ENCODE data around the gene GRM7. TPM values are rescaled to one million over a fixed set of nuclear protein-coding genes. Genes with fewer than 3 reads are reported as not detected.

The GRM7 gene
- total RNA-seq, 2 donors from 2014 or later = 0.96 to 1.5 TPM

DNA sequence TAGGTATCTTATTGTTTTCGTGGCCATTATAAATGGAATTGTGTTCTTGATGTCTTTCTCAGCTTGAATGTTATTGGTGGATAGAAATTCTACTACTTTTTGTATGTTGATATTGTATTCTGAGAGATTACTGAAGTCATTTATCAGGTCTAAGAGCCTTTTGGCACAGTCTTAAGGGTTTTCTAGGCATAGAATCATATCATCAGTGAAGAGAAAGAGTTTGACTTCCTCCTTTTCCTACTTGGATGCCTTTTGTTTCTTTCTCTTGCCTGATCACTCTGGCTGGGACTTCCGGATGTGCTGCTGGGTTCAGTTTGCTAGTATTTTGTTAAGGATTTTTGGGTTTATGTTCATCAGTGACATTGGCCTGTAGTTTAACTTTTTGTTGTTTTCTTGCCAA, 527.1 kb downstream of the GRM7 start:
- DNase-seq (ENCODE audit: low spot score) = no peak
- Histone ChIP-seq H3K27me3 (replicated peaks; ENCODE audit: insufficient read depth) (no peaks in the 10 kb centered on the region), H3K4me1 (replicated peaks) (peaks cover 3% of the 10 kb centered on the region), H3K9me3 (no peaks in the 10 kb centered on the region), H3K4me3 (no peak overlapping the region), H3K36me3 (no peaks in the 10 kb centered on the region), H3K27ac (no peak overlapping the region)
- TF ChIP-seq, protein P1, sequence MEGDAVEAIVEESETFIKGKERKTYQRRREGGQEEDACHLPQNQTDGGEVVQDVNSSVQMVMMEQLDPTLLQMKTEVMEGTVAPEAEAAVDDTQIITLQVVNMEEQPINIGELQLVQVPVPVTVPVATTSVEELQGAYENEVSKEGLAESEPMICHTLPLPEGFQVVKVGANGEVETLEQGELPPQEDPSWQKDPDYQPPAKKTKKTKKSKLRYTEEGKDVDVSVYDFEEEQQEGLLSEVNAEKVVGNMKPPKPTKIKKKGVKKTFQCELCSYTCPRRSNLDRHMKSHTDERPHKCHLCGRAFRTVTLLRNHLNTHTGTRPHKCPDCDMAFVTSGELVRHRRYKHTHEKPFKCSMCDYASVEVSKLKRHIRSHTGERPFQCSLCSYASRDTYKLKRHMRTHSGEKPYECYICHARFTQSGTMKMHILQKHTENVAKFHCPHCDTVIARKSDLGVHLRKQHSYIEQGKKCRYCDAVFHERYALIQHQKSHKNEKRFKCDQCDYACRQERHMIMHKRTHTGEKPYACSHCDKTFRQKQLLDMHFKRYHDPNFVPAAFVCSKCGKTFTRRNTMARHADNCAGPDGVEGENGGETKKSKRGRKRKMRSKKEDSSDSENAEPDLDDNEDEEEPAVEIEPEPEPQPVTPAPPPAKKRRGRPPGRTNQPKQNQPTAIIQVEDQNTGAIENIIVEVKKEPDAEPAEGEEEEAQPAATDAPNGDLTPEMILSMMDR (IDR thresholded peaks at IDR 0.05) = no peak
- 90% methylated on average over 2 of the region's 2 CpGs for WGBS
- intact Hi-C loops (cut with DNase I) = loop anchor here (10.0 kb wide), 1 partner anchor 223 kb away; no protein-coding TSS in a partner anchor

DNA sequence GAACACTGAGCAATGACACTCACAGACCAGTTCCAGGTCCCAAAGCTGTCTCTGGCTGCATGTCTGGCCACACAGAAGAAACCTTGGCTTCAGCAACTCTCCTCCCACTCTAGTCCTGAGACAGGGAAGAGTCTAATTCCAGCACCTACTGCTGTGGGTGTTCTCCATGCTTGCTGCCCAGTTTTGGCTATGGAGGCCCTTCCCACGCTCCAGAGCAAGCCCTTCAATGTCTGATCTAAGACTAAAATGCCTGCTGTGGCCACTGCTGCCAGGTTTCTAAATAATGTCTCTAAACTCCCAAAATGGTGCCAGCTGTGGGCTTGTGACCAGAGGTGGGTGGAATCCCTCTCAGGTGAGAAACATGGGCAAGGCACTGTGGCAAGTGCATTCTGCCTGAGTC, 531.3 kb downstream of the GRM7 start:
- DNase-seq (ENCODE audit: low spot score) = no peak
- TF ChIP-seq POLR2AphosphoS5 (IDR thresholded peaks at IDR 0.05) (no peak), POLR2A (IDR thresholded peaks at IDR 0.05) (no peak)
- TF ChIP-seq, protein P1 (IDR thresholded peaks at IDR 0.05) = no peak
- intact Hi-C loops (cut with DNase I) = no loop called here
- H3K36me3 ChIP-seq = no peaks in the 10 kb centered on the region
- no peaks in the 10 kb centered on the region for H3K4me1 ChIP-seq (replicated peaks)
- no peaks in the 10 kb centered on the region for H3K9me3 ChIP-seq
- H3K27me3 ChIP-seq (replicated peaks; ENCODE audit: insufficient read depth) = no peaks in the 10 kb centered on the region
- H3K27ac ChIP-seq = no peak overlapping the region
- WGBS = 100% methylated on average over 1 of the region's 1 CpG
- no peak overlapping the region for H3K4me3 ChIP-seq

DNA sequence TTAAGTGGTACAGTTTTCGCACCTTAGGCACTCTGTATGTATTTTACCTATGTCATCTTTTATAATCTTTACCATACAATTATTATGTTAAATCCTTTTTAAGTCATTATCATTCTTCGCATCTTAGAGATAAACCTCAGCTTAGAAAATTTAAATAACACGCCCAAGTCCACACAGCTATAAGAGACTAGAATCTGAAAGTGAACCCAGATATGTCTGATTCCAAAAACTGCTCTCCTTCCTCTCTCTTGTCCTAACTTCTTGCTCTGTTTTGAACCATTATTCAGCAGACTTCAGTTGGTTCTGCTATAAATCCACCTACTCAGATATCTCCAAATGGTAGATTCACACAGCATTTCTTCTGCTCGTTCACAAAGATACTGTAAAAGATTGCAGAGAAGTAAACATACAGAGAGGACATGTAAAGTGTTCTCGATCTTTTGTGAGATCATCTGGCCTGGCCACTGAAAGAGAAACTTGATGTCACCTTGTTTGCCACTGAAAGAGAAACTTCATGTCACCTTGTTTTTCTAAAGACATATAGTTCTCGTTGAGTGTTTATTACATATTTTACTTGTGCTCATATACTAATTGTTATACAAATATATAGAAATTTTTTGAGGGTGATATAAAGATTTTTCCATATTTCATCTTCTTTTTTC, 533.2 kb downstream of the GRM7 start:
- Histone ChIP-seq H3K36me3 (no peaks in the 10 kb centered on the region), H3K4me1 (replicated peaks) (no peaks in the 10 kb centered on the region), H3K27ac (no peak overlapping the region), H3K27me3 (replicated peaks; ENCODE audit: insufficient read depth) (no peaks in the 10 kb centered on the region), H3K4me3 (no peak overlapping the region), H3K9me3 (no peaks in the 10 kb centered on the region)
- no peak for DNase-seq (ENCODE audit: low spot score)
- WGBS = 87% methylated on average over 6 of the region's 6 CpGs
- TF ChIP-seq, protein P1 (IDR thresholded peaks at IDR 0.05) = no peak
- no peak for TF ChIP-seq POLR2AphosphoS5 (IDR thresholded peaks at IDR 0.05)
- no peak for TF ChIP-seq POLR2A (IDR thresholded peaks at IDR 0.05)
- intact Hi-C loops (cut with DNase I) = no loop called here

DNA sequence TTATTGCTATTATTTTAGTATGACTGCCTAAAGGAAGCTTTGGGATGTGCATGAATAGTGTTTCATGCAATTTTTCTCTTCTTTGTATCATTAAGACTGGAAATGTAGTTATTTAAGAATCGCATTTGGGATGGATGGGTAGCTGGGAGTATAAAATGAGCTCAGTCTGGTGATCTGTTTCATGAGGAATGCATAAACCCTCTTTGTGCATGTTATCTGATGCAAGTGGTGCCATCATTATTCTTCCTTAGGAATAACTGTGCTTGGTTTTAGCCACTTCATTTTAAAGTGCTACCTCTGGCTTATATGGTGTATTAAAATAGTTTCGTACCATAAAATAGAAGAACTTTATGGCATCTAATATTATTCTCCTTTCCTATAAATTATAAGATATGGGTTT, 535.6 kb downstream of the GRM7 start:
- WGBS = 91% methylated on average over 2 of the region's 2 CpGs
- Histone ChIP-seq H3K9me3 (no peaks in the 10 kb centered on the region), H3K27ac (no peak overlapping the region), H3K27me3 (replicated peaks; ENCODE audit: insufficient read depth) (no peaks in the 10 kb centered on the region), H3K4me1 (replicated peaks) (no peaks in the 10 kb centered on the region), H3K36me3 (no peaks in the 10 kb centered on the region), H3K4me3 (no peak overlapping the region)
- intact Hi-C loops (cut with DNase I) = no loop called here
- no peak for TF ChIP-seq POLR2A (IDR thresholded peaks at IDR 0.05)
- TF ChIP-seq, protein P1 (IDR thresholded peaks at IDR 0.05) = no peak
- no peak for TF ChIP-seq POLR2AphosphoS5 (IDR thresholded peaks at IDR 0.05)
- DNase-seq (ENCODE audit: low spot score) = no peak

DNA sequence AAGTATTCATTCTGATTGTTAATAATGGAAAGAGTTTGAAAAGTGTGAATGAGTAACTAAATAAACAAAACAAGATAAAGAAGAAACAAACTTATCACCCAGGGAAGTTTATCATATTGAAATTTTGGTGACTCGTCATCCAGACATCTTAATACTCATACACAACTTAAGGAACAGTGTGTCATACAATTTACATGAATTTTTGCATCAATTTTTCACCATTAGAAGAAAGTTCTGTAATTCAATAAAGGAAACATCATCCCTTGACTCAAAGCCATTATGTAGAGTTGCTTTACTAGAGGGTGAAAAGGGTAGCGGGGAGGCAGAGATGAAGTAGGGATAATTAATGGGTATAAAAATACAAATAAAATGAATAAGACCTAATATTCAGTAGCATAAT, 536.2 kb downstream of the GRM7 start:
- Histone ChIP-seq H3K4me3 (no peak overlapping the region), H3K4me1 (replicated peaks) (no peaks in the 10 kb centered on the region), H3K27me3 (replicated peaks; ENCODE audit: insufficient read depth) (no peaks in the 10 kb centered on the region), H3K36me3 (no peaks in the 10 kb centered on the region), H3K27ac (no peak overlapping the region), H3K9me3 (no peaks in the 10 kb centered on the region)
- TF ChIP-seq POLR2AphosphoS5 (IDR thresholded peaks at IDR 0.05) (no peak), POLR2A (IDR thresholded peaks at IDR 0.05) (no peak)
- TF ChIP-seq, protein P1 (IDR thresholded peaks at IDR 0.05) = no peak
- DNase-seq (ENCODE audit: low spot score) = no peak
- intact Hi-C loops (cut with DNase I) = no loop called here
- WGBS = 98% methylated on average over 2 of the region's 2 CpGs
